K562 (cell line): ENCODE results near the gene NHS.

Source experiments
- BRCA1 ChIP-seq, 2 experiments: fragments of 450-650 bp in 1 of 2; sonication (generic) in 1 of 2; formaldehyde crosslinking in 1 of 2; IDR thresholded peaks; 2 replicates each; pipeline versions ENCODE4 v1.5.0 to v1.6.1; 2017 to 2020; ENCODE audit warnings: mild to moderate bottlenecking in 1 of 2, missing genetic modification reagents in 1 of 2
- EP300 ChIP-seq: IDR thresholded peaks from 2 replicates; pipeline ENCODE4 v1.6.1; 2012; ENCODE audit warnings: low read length, improper control_type of control experiment
- JUNB ChIP-seq: fragments of 450-650 bp; formaldehyde crosslinking; conservative IDR thresholded peaks from 2 replicates; pipeline ENCODE4 v1.4.0; 2020; ENCODE audit warnings: mild to moderate bottlenecking
- KAT7 ChIP-seq: sonication (generic); formaldehyde crosslinking; IDR thresholded peaks from 2 replicates; pipeline ENCODE4 v1.8.0; 2022; ENCODE audit warnings: missing genetic modification reagents, mild to moderate bottlenecking, borderline replicate concordance
- LEF1 ChIP-seq: fragments of 450-650 bp; IDR thresholded peaks from 2 replicates; pipeline ENCODE4 v1.6.1; 2016; ENCODE audit warnings: mild to moderate bottlenecking
- MAFF ChIP-seq: IDR thresholded peaks from 2 replicates; pipeline ENCODE4 v1.6.1; 2012; ENCODE audit warnings: low read length, improper control_type of control experiment
- POLR2AphosphoS2 ChIP-seq: IDR thresholded peaks from 2 replicates; pipeline ENCODE4 v1.6.1; 2012; ENCODE audit warnings: low read length, improper control_type of control experiment
- SRF ChIP-seq, 2 experiments: fragments of 250-450, 450-650 bp in 1 of 2; sonication (Bioruptor Pico) in 1 of 2; sonication (generic) in 1 of 2; formaldehyde crosslinking; IDR thresholded peaks; 2 replicates each; pipeline versions ENCODE4 v1.5.0 to v1.5.1; 2020 to 2022; ENCODE audit warnings: mild to moderate bottlenecking in 1 of 2, missing genetic modification reagents in 1 of 2
- STAG1 ChIP-seq: sonication (generic); formaldehyde crosslinking; IDR thresholded peaks from 2 replicates; pipeline ENCODE4 v1.5.0; 2020; ENCODE audit warnings: missing genetic modification reagents, borderline replicate concordance
- TAF15 ChIP-seq: fragments of 200-400 bp; formaldehyde crosslinking; IDR thresholded peaks from 2 replicates; pipeline ENCODE4 v1.6.1; 2017; ENCODE audit warnings: mild to moderate bottlenecking, low read depth, low read length, moderate library complexity
- U2AF2 ChIP-seq: fragments of 200-400 bp; formaldehyde crosslinking; optimal IDR thresholded peaks from 2 replicates; pipeline ENCODE3; 2017; ENCODE audit warnings: low read depth, mild to moderate bottlenecking, low read length
- ZFP36 ChIP-seq: fragments of 150-350 bp; IDR thresholded peaks from 2 replicates; pipeline ENCODE4 v1.6.1; 2018; ENCODE audit warnings: low read length, low read depth; ENCODE audit not compliant: partially characterized antibody
- TF ChIP-seq, protein P1 (sequence below), 3 experiments: fragments of 200-800 bp in 1 of 3; fragments of 250-450 bp in 1 of 3; fragments of 450-650 bp in 1 of 3; sonication (Bioruptor Pico) in 1 of 3; sonication (Bioruptor generic) in 1 of 3; formaldehyde crosslinking in 1 of 3; IDR thresholded peaks; 2 replicates each; pipeline versions ENCODE4 v1.6.1 to v1.8.0; 2016 to 2022; ENCODE audit warnings: mild to moderate bottlenecking in 2 of 3, missing genetic modification characterization in 2 of 3, missing compliant biosample characterization in 1 of 3, moderate library complexity in 1 of 3
- TF ChIP-seq, protein P2 (sequence below), 3 experiments: IDR thresholded peaks in 2 of 3; conservative IDR thresholded peaks in 1 of 3; 2 replicates each; pipeline ENCODE4 v1.5.1; 2011 to 2012; ENCODE audit warnings: low read length in 3 of 3, mild to moderate bottlenecking in 3 of 3, control low read depth in 2 of 3, improper control_type of control experiment in 1 of 3, inconsistent platforms in 1 of 3, low read depth in 1 of 3, mixed read lengths in 1 of 3, moderate library complexity in 1 of 3; ENCODE audit not compliant: insufficient read depth in 2 of 3

DNA sequence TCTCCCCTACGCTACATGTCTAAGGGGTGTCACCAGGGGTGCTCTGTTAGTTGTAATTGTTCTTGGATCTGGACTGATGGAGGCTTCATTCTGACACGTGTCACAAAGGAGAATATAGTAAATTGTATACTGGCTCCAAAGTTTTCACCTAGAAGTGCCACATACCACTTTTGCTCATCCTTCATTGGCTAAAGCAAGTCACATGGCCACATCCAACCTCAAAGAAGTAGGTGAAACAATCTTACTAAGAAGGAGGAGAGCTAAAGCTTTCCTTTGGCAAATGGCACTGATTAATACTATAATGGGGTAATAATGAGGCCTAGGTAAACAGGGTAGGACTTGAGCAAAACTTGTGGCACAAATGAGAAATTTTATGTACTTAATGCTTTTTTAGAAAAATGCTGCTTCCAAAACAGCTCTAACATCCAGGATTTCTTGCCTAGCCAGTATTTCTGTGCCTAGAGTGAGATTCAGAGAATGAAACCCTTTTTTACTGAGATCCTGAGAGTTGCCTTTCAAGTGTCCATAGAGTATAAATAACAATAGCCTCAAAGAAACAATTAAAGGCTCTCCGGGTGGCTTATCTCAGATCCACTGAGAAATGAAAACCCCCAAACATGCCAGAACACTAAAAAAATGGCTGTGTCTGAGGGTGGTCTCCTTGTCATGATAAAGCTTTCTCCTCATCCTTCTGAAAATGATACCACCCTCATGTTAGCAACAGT, 34.7 kb downstream of the NHS start:
- TF ChIP-seq STAG1 (CRISPR knock-in tag) (no peak), TAF15 (no peak), ZFP36 (no peak), POLR2AphosphoS2 (no peak), SRF (CRISPR knock-in tag; IDR thresholded peaks at IDR 0.05) (no peak), MAFF (no peak), KAT7 (no peak), LEF1 (no peak), EP300 (no peak), U2AF2 (no peak), BRCA1 (IDR thresholded peaks at IDR 0.05) (no peak), BRCA1 (CRISPR knock-in tag; IDR thresholded peaks at IDR 0.05) (no peak), JUNB (CRISPR knock-in tag) (no peak)
- TF ChIP-seq, protein P1, sequence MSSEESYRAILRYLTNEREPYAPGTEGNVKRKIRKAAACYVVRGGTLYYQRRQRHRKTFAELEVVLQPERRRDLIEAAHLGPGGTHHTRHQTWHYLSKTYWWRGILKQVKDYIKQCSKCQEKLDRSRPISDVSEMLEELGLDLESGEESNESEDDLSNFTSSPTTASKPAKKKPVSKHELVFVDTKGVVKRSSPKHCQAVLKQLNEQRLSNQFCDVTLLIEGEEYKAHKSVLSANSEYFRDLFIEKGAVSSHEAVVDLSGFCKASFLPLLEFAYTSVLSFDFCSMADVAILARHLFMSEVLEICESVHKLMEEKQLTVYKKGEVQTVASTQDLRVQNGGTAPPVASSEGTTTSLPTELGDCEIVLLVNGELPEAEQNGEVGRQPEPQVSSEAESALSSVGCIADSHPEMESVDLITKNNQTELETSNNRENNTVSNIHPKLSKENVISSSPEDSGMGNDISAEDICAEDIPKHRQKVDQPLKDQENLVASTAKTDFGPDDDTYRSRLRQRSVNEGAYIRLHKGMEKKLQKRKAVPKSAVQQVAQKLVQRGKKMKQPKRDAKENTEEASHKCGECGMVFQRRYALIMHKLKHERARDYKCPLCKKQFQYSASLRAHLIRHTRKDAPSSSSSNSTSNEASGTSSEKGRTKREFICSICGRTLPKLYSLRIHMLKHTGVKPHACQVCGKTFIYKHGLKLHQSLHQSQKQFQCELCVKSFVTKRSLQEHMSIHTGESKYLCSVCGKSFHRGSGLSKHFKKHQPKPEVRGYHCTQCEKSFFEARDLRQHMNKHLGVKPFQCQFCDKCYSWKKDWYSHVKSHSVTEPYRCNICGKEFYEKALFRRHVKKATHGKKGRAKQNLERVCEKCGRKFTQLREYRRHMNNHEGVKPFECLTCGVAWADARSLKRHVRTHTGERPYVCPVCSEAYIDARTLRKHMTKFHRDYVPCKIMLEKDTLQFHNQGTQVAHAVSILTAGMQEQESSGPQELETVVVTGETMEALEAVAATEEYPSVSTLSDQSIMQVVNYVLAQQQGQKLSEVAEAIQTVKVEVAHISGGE (CRISPR knock-in tag; IDR thresholded peaks at IDR 0.05) = no peak
- TF ChIP-seq, protein P2, sequence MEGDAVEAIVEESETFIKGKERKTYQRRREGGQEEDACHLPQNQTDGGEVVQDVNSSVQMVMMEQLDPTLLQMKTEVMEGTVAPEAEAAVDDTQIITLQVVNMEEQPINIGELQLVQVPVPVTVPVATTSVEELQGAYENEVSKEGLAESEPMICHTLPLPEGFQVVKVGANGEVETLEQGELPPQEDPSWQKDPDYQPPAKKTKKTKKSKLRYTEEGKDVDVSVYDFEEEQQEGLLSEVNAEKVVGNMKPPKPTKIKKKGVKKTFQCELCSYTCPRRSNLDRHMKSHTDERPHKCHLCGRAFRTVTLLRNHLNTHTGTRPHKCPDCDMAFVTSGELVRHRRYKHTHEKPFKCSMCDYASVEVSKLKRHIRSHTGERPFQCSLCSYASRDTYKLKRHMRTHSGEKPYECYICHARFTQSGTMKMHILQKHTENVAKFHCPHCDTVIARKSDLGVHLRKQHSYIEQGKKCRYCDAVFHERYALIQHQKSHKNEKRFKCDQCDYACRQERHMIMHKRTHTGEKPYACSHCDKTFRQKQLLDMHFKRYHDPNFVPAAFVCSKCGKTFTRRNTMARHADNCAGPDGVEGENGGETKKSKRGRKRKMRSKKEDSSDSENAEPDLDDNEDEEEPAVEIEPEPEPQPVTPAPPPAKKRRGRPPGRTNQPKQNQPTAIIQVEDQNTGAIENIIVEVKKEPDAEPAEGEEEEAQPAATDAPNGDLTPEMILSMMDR (IDR thresholded peaks at IDR 0.05 in 2 of 3, conservative IDR thresholded peaks at IDR 0.05 in 1 of 3; ENCODE audit: insufficient read depth in 2 of 3, low read depth in 1 of 3, low read length in 3 of 3) = no peak
